ENCODE measurements around the gene ISM1.

Gene ISM1

GRCh38 chr20:13283869-13284829 is 63.1 kb downstream of the ISM1 start:
- no peak for DNase-seq (ENCODE audit: low read depth, low spot score)

GRCh38 chr20:13284830-13285229 is 63.8 kb downstream of the ISM1 start:
- no peak for DNase-seq (ENCODE audit: low read depth, low spot score)

GRCh38 chr20:13285408-13285807 is 64.3 kb downstream of the ISM1 start:
- DNase-seq (ENCODE audit: low read depth, low spot score): no peak

DNA sequence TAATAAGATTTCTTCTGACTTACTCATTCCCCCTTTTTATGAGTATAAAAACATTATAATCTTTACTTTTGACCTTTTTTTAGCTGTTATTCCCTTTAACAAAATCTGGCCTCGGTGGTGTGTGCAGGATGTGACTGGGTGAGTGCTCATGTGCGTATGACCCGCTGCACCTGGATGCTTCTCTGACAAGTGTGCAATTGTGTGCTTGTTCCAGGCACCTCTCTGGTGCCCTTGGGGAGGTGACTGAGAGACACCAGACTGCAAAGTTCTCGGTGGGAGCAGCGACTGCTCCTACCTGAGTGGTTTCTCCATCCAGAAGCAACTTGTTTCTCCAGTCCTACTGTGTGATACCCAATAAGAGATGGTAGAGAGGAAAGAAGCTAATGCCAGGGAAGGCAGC is 65.0 kb downstream of the ISM1 start:
- no peak for DNase-seq (ENCODE audit: low read depth, low spot score)

GRCh38 chr20:13286607-13287006 is 65.5 kb downstream of the ISM1 start:
- DNase-seq (ENCODE audit: low read depth, low spot score): no peak

GRCh38 chr20:13288357-13288756 is 67.3 kb downstream of the ISM1 start:
- DNase-seq (ENCODE audit: low read depth, low spot score): no peak

GRCh38 chr20:13289031-13289430 is 68.0 kb downstream of the ISM1 start:
- DNase-seq (ENCODE audit: low read depth, low spot score): no peak

GRCh38 chr20:13290724-13291123 is 69.7 kb downstream of the ISM1 start:
- DNase-seq (ENCODE audit: low read depth, low spot score): no peak

DNA sequence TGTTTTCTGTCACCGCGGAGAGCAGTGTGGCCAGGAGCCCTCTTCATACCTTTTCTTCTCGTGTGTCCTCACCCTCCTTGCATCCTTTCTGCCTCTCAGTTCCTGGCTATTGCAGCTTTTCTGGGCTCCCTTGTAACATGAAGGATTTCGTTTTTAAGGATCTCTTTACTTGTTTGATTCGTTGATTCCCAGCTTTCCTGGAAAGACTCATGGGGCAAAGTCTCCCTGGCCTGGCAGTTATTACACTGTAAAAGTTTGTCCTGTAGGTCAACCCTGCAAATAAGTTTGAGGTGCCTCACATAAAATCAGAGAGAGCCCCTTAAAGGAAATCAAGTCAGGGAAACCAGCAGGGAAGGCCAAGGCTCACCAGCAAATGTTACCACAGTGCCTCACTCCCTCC is 70.1 kb downstream of the ISM1 start:
- no peak for DNase-seq (ENCODE audit: low read depth, low spot score)

GRCh38 chr20:13292201-13292885 is 71.3 kb downstream of the ISM1 start:
- no peak for DNase-seq (ENCODE audit: low read depth, low spot score)

GRCh38 chr20:13294522-13294921 is 73.4 kb downstream of the ISM1 start:
- DNase-seq (ENCODE audit: low read depth, low spot score): no peak

DNA sequence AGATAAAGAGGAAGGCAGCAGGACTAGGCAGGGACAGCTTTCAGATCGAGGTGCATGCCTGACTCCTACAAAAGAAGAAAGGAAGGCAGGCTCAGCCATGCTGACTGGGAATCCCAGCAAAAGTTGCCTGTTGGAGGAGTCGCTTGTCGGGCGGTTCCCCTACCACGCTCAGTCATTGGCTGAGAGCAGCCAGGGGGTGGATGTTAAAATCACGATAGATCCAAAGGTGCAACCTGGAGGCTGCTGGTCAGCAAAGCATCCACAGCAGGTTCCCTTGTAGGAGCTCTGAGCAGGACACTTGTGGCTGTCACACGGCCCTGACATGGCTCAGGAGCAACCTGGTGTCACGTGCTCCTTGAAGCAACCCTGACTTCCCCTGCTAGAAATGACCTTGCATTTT is 74.6 kb downstream of the ISM1 start:
- DNase-seq (ENCODE audit: low read depth, low spot score): no peak

- no peak for DNase-seq (ENCODE audit: low read depth, low spot score)
Measured at GRCh38 chr20:13296070-13296469, 75.0 kb downstream of the ISM1 start.

DNA sequence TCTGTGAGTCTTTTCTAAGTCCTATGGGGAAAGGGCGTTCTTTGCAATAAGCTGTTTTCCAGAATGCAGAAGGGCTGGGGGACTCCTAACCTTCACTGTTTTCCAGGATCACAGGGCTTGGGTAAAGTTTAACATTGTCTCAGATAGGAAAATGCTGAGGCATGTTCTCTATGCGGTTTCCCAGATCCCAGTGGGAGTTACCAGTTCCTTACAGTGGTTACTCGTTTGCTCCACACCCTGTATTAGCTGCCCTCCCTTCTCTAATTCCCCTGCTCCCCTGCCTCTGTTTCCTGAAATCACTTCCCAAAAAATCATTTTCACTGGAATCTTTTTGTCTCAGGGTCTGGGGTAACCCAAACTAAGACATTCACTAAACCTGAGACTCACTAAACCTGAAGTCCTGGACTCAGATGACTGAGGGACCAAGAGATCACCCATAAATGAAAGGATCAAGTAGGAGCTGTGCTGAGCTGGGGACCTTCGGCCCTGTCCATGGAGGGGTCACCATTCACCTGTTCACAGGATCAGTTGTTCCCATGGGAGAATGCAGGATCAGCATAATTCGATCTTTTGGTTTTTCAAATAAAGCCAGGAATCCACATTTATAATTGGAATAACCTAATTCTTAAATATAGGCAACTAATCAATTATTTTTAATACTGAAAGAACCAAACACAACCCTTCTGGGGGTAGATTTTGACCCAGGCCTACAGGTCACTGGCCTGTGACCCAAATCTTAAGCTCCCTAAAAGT is 76.2 kb downstream of the ISM1 start:
- no peak for DNase-seq (ENCODE audit: low read depth, low spot score)

DNA sequence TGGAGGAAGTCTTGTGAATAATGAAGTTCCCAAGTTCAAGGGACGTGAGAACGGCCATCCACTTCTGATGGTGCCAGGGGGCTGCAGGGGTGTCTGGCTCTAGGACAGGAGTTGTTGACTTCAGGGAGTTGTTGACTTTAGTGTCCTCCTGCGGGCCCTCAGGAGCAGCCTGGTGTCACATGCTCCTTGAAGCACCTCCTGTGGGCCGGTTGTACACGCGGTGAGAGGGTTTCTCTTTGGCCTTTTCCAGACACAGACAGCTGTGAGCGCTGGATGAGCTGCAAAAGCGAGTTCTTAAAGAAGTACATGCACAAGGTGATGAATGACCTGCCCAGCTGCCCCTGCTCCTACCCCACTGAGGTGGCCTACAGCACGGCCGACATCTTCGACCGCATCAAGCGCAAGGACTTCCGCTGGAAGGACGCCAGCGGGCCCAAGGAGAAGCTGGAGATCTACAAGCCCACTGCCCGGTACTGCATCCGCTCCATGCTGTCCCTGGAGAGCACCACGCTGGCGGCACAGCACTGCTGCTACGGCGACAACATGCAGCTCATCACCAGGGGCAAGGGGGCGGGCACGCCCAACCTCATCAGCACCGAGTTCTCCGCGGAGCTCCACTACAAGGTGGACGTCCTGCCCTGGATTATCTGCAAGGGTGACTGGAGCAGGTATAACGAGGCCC is 77.8 kb downstream of the ISM1 start:
- no peak for DNase-seq (ENCODE audit: low read depth, low spot score)

DNA sequence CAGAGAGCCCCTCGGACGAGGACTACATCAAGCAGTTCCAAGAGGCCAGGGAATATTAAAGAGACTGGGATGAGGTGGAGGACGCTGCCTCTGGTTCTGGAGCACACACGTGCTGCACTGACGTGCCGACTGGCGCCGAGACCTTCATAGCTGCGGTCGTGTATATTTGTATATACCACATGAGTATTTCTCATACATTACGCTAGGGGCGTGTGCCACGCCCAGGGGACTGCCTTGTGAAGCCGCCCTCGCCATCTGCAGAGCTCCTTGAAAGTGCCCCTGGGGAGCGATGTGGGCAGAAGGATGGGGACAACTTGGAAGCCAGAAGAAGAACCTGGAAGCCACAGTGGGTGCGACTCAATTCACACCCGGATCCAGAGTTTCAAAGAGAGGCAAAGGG is 78.3 kb downstream of the ISM1 start:
- DNase-seq (ENCODE audit: low read depth, low spot score): no peak

DNA sequence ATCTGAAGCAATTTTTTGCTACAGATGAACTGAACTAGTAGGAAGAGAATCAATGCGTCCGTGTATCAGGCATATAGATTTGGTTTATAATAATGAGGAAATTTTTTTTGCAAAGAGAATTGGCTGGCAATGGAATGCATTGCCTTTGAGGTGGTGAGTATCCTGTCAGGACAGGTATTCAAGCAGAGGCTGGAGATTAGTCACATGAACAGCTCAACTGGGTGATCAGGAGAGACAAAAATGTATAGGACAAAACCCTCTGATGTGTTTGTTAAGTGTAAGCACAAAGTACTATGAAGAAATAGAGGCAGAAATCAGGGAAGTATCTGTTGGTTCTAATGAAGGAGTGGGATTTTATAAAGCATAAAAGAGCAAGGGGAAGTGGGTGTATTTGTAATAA is 80.5 kb downstream of the ISM1 start:
- DNase-seq (ENCODE audit: low read depth, low spot score): no peak

- DNase-seq (ENCODE audit: low read depth, low spot score): no peak
Measured at GRCh38 chr20:13302647-13303450, 81.8 kb downstream of the ISM1 start.

GRCh38 chr20:13305284-13305683 is 84.2 kb downstream of the ISM1 start:
- DNase-seq (ENCODE audit: low read depth, low spot score): no peak

DNA sequence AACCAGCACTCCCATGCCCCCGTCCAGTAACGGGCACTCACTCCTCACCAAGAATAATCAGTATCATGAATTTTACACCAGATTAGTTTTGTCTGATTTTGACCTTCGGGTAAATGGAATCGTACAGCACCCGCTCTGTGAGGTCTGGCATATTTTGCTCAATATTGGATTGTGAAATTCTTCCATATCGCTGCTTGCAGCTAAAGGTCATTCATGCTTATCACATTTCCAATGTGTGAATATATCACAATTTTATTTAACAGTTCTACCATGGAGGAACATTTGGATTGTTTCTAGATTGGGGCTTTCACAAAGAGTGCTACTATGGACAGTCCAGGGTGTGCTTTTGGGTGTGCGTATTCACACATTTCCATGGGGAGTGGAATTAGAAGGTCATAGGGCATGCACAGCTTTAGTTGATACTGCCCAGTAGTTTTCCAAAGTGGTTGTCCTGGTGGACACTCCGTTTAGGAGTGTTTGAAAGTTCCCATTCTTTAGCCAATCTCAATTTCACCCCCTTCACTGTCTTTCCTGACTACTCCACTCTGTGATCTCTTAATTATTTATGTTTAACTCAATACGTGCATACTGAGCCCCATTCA is 86.6 kb downstream of the ISM1 start:
- no peak for DNase-seq (ENCODE audit: low read depth, low spot score)
